K562 (cell line): ENCODE results near the gene PRSS38. TPM values are rescaled to one million over a fixed set of nuclear protein-coding genes. Genes with fewer than 3 reads are reported as not detected.

ENCODE experiments used
- E2F6 ChIP-seq, 2 experiments: IDR thresholded peaks; 2 replicates each; pipeline ENCODE4 v1.6.1; 2011; ENCODE audit warnings: borderline replicate concordance in 1 of 2, control low read depth in 1 of 2, low read depth in 1 of 2, low read length in 1 of 2, mild to moderate bottlenecking in 1 of 2, mixed read lengths in 1 of 2, moderate library complexity in 1 of 2; ENCODE audit not compliant: insufficient read depth in 1 of 2, insufficient read length in 1 of 2, poor library complexity in 1 of 2, severe bottlenecking in 1 of 2; ENCODE audit errors: extremely low read depth in 1 of 2
- ESRRB ChIP-seq: fragments of 250-450 bp; sonication (Bioruptor Pico); IDR thresholded peaks from 2 replicates; pipeline ENCODE4 v1.5.0; 2020; ENCODE audit warnings: mild to moderate bottlenecking, moderate library complexity, borderline replicate concordance
- MCM7 ChIP-seq, 2 experiments: fragments of 450-650 bp; IDR thresholded peaks; 2 replicates each; pipeline ENCODE4 v1.6.1; 2016 to 2018
- NKRF ChIP-seq: fragments of 450-650 bp; IDR thresholded peaks from 2 replicates; pipeline ENCODE4 v1.6.1; 2016; ENCODE audit warnings: borderline replicate concordance
- POU5F1 ChIP-seq: fragments of 150-350 bp; IDR thresholded peaks from 2 replicates; pipeline ENCODE4 v1.6.1; 2014; ENCODE audit warnings: borderline replicate concordance, low read length, low read depth, mild to moderate bottlenecking; ENCODE audit not compliant: partially characterized antibody
- SAFB ChIP-seq: fragments of 200-400 bp; formaldehyde crosslinking; IDR thresholded peaks from 2 replicates; pipeline ENCODE4 v1.6.1; 2017; ENCODE audit warnings: low read depth, low read length, borderline replicate concordance
- SLC30A9 ChIP-seq: fragments of 250-450 bp; sonication (Bioruptor Pico); IDR thresholded peaks from 2 replicates; pipeline ENCODE4 v1.8.0; 2022; ENCODE audit warnings: mild to moderate bottlenecking, moderate library complexity
- ZC3H11A ChIP-seq: IDR thresholded peaks from 2 replicates; pipeline ENCODE4 v1.6.1; 2012; ENCODE audit warnings: low read depth, low read length, improper control_type of control experiment
- ZNF23 ChIP-seq: fragments of 250-450 bp; sonication (Bioruptor Pico); IDR thresholded peaks from 2 replicates; pipeline ENCODE4 v1.4.0; 2020; ENCODE audit warnings: mild to moderate bottlenecking
- polyA plus RNA-seq, 8 experiments: library from polyadenylated mRNA; depleted of rRNA in 4 of 8; stranded (reverse) in 5 of 8; unstranded in 3 of 8; fragments of >200 nt; fragmentation: Nextera tagmentation in 2 of 8; fragmentation: Illumina TruSeq in 1 of 8; extraction: Ambion mirVana in 2 of 8; extraction: Trizol in 1 of 8; gene quantifications; 2 replicates each; pipeline versions ENCODE4 v1.2.1 to v1.2.3, GENCODE V29; 2011 to 2014; ENCODE audit warnings: inconsistent platforms in 1 of 8, missing spikeins in 1 of 8
- total RNA-seq, 7 experiments: library from RNA; depleted of rRNA in 6 of 7; stranded (reverse); fragments of >200 nt in 6 of 7; fragmentation: Illumina TruSeq in 2 of 7; extraction: Trizol in 2 of 7; gene quantifications; 2 replicates each; pipeline versions ENCODE4 v1.2.1 to v1.2.3, GENCODE V29; 2011 to 2021; ENCODE audit warnings: low replicate concordance in 1 of 7
- TF ChIP-seq, protein P1 (sequence below): fragments of 250-450 bp; sonication (Bioruptor Pico); IDR thresholded peaks from 2 replicates; pipeline ENCODE4 v1.4.0; 2020
- TF ChIP-seq, protein P2 (sequence below): fragments of 250-450 bp; sonication (Bioruptor Pico); IDR thresholded peaks from 2 replicates; pipeline ENCODE4 v1.8.0; 2022; ENCODE audit warnings: inconsistent platforms, mild to moderate bottlenecking, moderate library complexity, borderline replicate concordance
- TF ChIP-seq, protein P3 (sequence below), 2 experiments: fragments of 450-650 bp; conservative IDR thresholded peaks; 2 replicates each; pipeline ENCODE4 v1.6.1; 2017; ENCODE audit warnings: mild to moderate bottlenecking in 2 of 2, moderate library complexity in 2 of 2
- TF ChIP-seq, protein P4 (sequence below): fragments of 450-650 bp; formaldehyde crosslinking; IDR thresholded peaks from 2 replicates; pipeline ENCODE4 v1.4.0; 2020; ENCODE audit warnings: mild to moderate bottlenecking, moderate library complexity

Gene PRSS38
- total and polyA plus RNA-seq, 9 of the 15 experiments (the other 6 are each of a cell fraction or from before 2014, with no cell fraction given) = 0.09 to 0.14 TPM; not detected in 7

GRCh38 chr1:227848430-227848932, 33.0 kb downstream of the PRSS38 start (continued):
- TF ChIP-seq NKRF (no peak), MCM7 (IDR thresholded peaks at IDR 0.05) (no peak), SAFB (no peak), SLC30A9 (CRISPR knock-in tag) (no peak), ZNF23 (no peak), ESRRB (CRISPR knock-in tag) (no peak), E2F6 (IDR thresholded peaks at IDR 0.05; ENCODE audit: borderline replicate concordance in 1 of 2, extremely low read depth in 1 of 2, insufficient read depth in 1 of 2, insufficient read length in 1 of 2, low read depth in 1 of 2, low read length in 1 of 2, poor library complexity in 1 of 2, severe bottlenecking in 1 of 2) (no peak), ZC3H11A (no peak), POU5F1 (no peak)
- TF ChIP-seq, protein P1, sequence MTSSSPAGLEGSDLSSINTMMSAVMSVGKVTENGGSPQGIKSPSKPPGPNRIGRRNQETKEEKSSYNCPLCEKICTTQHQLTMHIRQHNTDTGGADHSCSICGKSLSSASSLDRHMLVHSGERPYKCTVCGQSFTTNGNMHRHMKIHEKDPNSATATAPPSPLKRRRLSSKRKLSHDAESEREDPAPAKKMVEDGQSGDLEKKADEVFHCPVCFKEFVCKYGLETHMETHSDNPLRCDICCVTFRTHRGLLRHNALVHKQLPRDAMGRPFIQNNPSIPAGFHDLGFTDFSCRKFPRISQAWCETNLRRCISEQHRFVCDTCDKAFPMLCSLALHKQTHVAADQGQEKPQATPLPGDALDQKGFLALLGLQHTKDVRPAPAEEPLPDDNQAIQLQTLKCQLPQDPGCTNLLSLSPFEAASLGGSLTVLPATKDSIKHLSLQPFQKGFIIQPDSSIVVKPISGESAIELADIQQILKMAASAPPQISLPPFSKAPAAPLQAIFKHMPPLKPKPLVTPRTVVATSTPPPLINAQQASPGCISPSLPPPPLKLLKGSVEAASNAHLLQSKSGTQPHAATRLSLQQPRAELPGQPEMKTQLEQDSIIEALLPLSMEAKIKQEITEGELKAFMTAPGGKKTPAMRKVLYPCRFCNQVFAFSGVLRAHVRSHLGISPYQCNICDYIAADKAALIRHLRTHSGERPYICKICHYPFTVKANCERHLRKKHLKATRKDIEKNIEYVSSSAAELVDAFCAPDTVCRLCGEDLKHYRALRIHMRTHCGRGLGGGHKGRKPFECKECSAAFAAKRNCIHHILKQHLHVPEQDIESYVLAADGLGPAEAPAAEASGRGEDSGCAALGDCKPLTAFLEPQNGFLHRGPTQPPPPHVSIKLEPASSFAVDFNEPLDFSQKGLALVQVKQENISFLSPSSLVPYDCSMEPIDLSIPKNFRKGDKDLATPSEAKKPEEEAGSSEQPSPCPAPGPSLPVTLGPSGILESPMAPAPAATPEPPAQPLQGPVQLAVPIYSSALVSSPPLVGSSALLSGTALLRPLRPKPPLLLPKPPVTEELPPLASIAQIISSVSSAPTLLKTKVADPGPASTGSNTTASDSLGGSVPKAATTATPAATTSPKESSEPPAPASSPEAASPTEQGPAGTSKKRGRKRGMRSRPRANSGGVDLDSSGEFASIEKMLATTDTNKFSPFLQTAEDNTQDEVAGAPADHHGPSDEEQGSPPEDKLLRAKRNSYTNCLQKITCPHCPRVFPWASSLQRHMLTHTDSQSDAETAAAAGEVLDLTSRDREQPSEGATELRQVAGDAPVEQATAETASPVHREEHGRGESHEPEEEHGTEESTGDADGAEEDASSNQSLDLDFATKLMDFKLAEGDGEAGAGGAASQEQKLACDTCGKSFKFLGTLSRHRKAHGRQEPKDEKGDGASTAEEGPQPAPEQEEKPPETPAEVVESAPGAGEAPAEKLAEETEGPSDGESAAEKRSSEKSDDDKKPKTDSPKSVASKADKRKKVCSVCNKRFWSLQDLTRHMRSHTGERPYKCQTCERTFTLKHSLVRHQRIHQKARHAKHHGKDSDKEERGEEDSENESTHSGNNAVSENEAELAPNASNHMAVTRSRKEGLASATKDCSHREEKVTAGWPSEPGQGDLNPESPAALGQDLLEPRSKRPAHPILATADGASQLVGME = no peak
- TF ChIP-seq, protein P2, sequence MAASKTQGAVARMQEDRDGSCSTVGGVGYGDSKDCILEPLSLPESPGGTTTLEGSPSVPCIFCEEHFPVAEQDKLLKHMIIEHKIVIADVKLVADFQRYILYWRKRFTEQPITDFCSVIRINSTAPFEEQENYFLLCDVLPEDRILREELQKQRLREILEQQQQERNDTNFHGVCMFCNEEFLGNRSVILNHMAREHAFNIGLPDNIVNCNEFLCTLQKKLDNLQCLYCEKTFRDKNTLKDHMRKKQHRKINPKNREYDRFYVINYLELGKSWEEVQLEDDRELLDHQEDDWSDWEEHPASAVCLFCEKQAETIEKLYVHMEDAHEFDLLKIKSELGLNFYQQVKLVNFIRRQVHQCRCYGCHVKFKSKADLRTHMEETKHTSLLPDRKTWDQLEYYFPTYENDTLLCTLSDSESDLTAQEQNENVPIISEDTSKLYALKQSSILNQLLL = no peak
- TF ChIP-seq, protein P3, sequence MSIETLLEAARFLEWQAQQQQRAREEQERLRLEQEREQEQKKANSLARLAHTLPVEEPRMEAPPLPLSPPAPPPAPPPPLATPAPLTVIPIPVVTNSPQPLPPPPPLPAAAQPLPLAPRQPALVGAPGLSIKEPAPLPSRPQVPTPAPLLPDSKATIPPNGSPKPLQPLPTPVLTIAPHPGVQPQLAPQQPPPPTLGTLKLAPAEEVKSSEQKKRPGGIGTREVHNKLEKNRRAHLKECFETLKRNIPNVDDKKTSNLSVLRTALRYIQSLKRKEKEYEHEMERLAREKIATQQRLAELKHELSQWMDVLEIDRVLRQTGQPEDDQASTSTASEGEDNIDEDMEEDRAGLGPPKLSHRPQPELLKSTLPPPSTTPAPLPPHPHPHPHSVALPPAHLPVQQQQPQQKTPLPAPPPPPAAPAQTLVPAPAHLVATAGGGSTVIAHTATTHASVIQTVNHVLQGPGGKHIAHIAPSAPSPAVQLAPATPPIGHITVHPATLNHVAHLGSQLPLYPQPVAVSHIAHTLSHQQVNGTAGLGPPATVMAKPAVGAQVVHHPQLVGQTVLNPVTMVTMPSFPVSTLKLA (conservative IDR thresholded peaks at IDR 0.05) = peak in 1 of 2 experiments; percentile 38; a peak in 1 of 4 replicates
- TF ChIP-seq, protein P4, sequence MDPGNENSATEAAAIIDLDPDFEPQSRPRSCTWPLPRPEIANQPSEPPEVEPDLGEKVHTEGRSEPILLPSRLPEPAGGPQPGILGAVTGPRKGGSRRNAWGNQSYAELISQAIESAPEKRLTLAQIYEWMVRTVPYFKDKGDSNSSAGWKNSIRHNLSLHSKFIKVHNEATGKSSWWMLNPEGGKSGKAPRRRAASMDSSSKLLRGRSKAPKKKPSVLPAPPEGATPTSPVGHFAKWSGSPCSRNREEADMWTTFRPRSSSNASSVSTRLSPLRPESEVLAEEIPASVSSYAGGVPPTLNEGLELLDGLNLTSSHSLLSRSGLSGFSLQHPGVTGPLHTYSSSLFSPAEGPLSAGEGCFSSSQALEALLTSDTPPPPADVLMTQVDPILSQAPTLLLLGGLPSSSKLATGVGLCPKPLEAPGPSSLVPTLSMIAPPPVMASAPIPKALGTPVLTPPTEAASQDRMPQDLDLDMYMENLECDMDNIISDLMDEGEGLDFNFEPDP (CRISPR knock-in tag) = no peak
